NCI-H524 (cell line): Measurements from ENCODE around the gene CHRNB1.

Experiments
- DNase-seq, 2 experiments: peaks; one replicate each; lab custom pipeline; 2025; lab: John Stamatoyannopoulos, UW

The CHRNB1 gene, protein sequence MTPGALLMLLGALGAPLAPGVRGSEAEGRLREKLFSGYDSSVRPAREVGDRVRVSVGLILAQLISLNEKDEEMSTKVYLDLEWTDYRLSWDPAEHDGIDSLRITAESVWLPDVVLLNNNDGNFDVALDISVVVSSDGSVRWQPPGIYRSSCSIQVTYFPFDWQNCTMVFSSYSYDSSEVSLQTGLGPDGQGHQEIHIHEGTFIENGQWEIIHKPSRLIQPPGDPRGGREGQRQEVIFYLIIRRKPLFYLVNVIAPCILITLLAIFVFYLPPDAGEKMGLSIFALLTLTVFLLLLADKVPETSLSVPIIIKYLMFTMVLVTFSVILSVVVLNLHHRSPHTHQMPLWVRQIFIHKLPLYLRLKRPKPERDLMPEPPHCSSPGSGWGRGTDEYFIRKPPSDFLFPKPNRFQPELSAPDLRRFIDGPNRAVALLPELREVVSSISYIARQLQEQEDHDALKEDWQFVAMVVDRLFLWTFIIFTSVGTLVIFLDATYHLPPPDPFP

DNA sequence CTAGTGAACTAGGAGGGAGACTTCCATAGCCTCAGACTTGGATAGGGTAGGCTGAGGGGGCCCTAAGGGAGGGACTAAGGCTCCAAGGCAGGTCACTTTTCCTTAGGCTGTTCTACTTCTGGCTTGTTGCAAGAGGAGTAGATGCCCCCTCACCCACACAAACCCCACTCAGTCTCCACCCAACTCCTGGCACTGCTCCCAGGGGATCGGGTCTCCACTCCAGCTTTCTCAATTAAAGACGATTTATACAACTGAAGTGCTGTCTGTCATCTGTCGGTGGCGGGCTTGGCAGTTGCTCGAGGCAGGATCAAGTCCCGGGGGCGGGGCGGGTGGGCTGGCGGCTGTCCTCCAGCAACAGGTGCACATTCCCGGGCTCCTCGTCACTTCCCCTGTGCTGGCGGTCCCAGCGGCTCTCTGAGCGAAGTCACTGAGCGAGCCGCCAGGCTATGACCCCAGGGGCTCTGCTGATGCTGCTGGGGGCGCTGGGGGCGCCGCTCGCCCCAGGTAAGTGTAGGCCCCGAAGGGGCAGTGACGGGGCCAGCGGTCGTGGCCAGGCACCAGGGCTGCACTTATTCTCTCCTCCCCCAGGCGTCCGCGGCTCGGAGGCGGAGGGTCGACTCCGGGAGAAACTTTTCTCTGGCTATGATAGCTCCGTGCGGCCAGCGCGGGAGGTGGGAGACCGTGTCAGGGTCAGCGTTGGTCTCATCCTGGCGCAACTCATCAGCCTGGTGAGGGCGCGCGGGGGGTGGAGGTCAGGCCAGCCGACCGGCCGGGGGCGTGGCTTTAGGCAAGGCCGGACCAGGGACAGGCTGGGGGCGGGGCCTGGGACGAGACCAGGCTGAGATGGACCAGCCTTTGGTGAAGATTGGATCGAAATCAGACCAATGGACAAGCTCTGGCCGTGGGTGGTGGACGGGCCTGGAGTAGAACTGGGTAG, at the start of gene CHRNB1:
TSS of gene CHRNB1 (plus strand) at position 380 of the 937 bp plus-strand sequence. CDS start at position 447, 67 bp downstream.
- DNase-seq = peak; percentile 72 to 85

DNA sequence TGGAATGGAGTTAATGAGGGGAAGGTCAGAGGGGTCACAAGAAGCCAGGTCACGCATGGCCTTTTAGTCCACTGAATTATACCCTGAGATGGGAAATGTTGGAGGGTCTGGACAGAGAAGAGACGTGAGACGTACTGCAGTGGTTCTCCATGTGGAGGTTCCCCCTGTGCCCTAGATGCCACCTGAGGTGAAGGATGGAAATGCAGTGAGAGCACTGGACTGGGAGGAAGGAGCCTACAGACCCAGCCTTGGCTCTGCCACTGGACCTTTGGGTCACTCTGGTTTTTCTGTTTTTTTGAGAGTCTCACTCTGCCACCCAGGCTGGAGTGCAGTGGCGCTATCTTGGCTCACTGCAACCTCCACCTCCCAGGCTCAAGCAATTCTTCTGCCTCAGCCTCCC, 48.7 kb upstream of the CHRNB1 start:
- no peak for DNase-seq

DNA sequence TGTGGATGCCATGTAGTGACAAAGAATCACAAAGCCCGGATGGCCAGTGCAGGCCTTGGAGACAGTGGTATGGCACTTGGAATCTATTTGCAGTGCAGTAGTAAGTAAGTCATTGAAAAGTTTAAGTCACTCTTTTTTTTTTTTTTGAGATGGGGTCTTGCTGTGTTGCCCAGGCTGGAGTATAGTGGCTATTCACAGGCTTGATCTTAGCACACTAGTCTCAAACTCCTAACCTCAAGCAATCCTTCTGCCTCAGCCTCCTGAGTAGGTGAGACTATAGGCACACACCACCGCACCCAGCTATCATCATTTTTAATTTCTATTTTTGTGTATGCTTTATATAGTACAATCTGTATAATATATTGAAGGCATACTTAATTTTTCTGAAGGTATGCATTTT, 46.2 kb upstream of the CHRNB1 start:
- DNase-seq = no peak

DNA sequence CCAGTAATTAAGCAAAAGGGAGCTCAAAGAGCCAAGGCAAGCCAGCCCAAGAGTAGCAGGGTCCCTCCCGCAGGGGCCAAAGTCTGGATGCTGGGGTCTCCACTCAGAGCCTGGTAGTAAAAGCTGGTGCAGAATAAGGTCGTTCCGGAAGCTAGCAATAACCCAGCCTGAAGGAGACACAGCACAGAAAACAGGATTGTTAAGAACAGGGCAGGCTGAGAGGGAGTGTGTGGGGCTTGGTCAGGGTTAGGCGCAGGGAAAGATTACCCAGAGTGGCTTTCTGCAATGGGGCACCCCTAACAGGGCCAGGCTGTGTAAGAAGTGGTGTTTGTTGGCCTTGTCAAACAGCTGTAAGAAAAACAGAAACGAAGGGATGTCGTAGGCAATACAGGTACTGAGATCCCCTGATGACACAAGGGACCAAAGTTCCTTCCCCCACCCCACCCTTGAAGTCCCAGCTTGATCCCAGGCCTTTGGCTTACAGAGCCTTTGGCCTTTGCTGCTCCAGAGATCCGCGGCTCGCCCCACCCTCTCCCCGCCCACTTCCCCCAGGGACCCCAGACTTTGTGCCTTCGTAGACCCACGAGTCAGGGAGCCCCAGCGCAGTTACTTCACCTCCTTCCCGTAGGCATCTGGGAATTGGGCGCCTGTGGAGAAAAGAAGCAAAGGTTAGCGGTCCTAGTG, 41.7 kb upstream of the CHRNB1 start:
- peak in 1 of 2 experiments; percentile 20 for DNase-seq

DNA sequence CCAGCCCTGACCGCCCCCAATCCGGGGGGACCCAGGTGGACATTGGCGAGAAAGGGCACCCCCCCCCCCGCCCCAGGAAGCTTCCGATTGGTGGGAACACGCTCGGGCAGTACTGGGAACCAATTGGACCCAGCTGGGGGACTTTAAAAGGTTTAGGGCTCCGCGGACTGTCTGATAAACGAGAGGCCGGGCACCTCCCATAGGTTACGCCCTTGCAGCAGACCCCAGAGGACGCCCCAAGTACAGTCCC, 41.2 kb upstream of the CHRNB1 start:
- peak in 1 of 2 experiments; percentile 60 for DNase-seq

DNA sequence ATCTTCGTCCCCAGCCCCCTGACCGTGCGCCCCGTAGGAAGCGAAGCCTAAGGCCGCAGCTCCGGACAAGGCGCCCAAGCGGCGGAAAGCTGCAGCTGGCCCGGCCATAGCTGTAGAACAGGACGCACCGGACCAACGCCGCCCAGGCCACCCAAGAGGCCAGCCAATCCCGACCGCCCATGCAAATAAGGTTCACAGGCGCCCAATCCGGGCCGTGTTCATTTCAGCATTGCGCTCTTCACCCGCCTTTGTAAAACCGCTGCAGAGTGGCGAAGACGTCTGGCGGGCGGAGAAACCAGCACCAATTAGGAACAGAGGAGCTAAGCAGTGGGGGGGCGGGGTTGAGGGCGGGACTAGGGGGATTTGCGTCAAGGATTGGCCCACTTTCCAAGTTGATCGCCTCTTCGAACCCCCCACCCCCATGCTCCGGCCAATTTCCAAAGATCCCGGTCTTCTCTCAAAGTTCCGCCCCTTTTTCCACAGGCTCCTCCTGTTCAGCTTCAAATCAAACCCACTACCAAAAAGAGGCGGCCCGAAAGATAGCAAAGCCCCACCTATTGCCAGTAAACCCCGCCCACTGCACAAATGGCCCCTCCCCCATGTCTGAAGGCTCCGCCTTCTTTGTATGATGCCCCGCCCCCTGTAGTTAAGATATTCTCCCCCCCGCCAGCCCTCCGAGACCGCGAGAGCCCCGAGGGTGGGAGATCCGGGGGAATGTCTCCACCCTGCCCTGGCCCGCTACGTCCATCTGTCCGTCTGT, 40.7 kb upstream of the CHRNB1 start, which contains the start of gene TMEM256:
TSS of gene TMEM256 (minus strand) at position 121 of the 760 bp plus-strand sequence. CDS start at position 108, 13 bp downstream.
- peak; percentile 93 to 95 for DNase-seq

DNA sequence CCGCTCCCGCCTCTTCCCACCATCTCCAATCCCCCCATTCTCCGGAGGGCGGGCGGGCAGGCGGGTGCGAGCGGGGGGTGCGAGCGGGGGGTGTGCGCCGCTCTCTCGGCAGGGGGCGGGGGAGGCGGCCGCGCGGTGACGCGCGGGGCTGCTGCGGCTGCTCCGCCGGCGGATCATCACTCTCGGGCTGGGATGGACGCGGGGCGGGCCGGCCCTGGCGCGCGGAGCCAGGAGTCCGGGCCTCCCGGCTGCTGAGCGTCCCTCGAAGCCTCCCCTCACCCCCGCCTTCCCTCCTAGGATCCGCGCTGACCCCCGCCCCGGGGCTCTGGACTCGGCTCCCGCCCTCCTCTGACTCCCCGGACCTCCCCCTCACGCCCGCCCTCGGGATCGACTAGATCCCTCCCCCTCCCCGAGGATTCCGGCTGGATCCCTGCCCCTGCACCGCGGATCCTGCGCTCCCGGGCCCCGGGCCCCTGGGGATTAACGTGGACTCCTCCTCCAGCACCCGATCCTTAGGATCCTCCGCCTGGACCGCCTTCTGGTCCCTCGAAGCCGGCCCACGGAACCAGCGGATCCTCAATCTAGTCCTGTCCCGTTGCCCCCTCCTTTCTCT, 40.0 kb upstream of the CHRNB1 start:
- DNase-seq = peak in 1 of 2 experiments; percentile 5

DNA sequence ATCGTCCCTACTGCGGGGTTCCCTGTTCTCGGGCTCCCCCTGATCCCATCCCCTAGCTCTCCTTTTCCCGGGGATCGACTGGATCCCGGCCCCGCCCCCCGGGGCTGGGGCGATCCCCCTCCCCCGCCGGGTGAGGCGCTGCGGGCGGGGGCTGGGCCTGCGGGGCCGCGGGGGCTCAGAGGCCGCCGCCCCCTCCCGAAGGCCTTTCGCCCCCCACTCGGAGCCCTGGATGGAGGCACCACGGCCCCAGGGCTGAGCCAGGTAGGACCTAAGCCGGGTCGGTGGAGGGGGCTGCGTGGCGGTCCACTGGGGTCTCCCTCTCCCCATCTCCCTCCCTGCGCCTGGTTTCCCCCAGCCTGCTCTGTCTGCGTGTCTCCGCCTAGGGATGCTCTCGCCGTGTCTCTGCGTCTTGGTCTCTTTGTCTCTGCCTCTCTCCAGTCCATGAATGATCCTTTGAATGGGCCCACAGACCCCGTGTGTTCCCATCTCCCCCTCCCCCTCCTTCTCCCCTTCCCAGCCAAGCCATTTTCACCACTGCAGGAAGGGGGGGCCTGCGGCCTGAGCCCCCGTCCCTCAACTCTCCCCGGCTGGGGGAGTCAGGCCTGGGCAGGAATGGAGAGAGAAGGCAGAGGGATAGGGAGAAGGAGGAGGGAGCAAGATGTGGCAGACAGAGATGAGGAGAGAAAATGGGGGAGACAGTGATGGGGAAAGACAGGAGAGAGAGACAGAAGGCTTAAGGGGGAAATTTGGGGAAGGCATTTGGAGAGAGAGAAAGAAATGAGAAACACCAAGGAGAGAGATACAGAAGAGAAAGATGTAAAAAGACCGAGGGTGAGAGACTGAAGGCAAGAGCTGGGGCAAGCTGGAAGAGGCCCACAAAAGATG, 39.3 kb upstream of the CHRNB1 start:
- no peak for DNase-seq

DNA sequence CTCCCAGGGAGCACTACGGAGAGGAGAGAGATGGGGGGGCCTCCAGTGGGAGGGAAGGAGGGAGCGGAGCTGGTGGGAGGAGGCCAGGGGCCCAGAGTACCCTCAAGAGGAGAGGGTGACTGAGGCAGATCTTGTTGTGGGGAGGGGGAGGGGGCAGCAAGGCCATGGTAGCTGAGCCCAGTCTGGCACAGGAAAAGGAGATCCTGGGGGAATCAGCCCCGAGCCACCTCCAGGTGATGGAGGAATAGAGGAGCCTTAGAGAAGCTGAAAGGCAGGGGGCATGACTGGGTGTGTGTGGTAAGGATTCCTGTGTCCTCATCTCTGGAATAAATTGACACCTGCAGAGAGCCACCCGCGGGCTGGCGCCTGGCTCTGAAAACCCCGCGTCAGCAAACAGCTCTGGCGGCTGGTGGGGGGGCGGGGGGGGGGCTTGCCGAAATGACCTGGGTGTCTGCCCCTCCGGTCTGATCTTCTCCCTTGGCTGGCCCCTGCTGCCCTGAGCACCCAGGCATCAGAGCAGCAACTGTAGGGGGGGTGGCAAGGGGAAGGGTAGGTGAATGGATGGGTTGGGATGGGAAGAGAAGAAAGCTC, 38.5 kb upstream of the CHRNB1 start:
- DNase-seq = no peak

DNA sequence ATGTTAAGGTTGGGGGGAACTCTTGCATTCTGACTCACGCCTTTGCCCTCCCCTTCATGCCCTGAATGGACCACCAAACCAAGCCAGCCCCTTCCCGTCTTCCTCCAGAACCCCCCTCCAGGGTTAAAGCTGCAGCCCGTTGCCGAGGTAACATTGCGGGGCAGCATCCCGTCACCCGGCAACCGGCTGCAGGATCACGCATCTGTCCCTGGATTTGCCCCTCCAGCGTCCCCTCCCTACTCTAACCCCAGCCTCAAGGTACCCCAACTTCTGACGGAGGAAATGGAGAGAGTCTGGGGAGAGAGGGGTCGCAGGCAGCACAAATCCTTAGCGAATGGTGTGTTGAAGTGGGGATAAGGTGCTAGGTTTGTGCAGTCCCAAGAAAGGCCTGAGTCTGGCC, 37.8 kb upstream of the CHRNB1 start:
- DNase-seq = no peak

DNA sequence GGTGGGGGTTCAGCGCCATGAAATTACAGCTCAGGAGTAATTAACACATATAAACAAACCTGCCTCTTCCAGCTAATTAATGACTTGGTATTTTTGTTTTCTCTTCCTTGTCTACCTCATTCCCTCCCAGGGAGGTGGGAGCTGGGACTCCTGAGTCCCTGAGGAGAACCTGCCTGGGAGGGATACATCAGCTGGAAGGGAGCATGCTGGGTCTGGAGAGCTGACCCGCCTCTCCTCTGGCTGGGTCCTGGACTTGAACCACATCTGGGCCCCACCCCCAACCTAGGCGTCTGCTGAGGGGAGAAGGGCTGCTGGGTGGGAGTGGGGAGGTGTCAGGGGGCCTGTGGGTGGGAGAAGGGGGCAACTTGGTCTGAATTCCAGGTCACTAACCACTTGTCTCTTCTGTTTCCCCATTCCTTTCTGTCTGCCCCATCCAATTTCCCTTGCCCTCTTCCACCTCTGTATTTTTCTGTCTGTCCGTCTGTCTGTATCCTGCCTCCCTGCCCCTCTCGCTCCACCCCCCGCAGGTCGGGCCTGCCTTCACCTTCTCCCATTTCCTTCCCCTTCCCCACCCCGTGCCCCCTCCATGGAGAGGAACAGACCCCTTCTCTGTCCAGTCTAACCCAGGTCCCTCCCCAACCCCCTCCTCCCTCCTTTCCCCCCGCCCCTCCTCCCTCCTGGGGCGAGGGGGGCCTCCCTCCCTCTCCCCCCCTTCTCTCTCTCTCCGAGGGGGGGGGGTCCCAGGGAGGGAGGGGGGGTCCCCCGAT, 37.2 kb upstream of the CHRNB1 start, which contains the start of gene NLGN2:
TSS of gene NLGN2 (plus strand) at position 361 of the 767 bp plus-strand sequence. CDS start 411 bp downstream, outside the sequence.
- DNase-seq = no peak

DNA sequence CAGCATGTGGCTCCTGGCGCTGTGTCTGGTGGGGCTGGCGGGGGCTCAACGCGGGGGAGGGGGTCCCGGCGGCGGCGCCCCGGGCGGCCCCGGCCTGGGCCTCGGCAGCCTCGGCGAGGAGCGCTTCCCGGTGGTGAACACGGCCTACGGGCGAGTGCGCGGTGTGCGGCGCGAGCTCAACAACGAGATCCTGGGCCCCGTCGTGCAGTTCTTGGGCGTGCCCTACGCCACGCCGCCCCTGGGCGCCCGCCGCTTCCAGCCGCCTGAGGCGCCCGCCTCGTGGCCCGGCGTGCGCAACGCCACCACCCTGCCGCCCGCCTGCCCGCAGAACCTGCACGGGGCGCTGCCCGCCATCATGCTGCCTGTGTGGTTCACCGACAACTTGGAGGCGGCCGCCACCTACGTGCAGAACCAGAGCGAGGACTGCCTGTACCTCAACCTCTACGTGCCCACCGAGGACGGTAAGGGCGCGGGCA, 36.6 kb upstream of the CHRNB1 start:
- no peak for DNase-seq

DNA sequence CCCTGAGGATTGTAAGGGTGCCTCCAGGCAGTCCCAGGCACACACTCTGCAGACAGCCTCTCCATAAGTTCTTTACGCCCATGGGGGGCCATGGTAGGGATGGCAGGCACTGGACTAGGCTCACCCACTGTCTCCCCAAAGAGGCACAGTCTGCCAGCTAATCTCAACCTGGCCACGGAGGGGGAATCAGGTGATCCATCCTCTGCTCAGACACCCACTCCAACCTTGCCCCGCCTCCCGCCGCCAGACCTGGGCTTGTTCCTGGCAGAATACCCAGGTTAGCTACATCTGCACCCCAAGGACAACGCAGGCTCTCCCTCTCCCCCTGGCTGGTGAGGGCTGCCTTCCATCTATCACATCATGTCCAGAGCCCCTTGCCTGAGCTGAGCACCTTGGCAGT, 36.0 kb upstream of the CHRNB1 start:
- no peak for DNase-seq

DNA sequence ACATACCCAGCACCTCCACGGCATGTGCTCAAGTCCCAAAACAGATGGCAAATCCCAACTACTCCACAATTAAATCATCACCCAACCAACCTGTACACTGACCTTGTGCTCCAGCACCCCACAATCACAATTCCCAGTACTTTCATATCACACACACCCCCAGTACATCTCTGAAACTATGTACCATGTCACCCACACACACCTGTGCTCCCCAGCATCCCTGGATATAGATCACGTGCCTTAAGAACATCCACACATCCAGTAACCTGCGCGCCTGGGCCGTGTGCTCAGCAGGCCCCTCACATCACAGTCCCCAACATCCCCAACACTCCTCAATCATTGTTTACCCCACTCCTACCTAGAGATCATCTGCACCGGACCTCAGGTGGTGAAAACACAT, 35.1 kb upstream of the CHRNB1 start:
- no peak for DNase-seq

DNA sequence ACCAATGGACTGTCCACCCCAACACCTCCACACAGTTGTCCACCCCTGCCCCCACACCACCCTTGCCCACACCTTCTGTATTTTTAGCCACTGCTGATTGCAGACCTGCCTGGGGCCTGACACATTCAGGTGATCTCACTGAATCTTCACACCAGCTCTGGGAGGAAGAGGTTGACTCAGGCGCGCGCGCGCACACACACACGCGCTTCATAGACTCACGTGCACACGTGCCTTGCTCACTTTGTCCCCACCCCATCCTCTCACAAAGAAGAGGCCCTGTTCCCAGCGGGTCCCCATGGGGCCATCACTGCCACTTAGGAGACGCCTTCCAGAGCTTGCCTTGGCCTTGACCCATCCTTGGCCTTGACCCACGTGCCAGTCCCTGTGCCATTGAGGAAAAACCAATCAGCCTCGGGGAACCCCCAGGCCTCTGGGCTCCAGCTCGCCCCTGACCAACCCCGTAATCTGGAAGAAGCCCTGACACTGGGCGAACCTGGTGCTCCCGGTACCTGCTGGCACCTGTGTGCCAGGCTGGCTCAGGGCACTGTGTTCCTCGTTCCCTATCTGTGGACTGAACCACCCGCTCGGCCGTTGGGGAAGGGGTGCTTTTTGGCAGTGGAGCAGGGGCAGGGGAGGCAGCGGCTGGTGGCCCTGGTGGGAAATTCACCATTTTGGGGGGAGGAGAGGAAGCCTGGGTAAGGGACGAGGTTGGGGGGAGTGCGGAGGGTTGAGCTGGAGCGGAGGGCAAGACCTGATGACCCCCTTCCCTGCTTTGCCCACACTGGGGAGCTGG, 34.0 kb upstream of the CHRNB1 start:
- DNase-seq = no peak

DNA sequence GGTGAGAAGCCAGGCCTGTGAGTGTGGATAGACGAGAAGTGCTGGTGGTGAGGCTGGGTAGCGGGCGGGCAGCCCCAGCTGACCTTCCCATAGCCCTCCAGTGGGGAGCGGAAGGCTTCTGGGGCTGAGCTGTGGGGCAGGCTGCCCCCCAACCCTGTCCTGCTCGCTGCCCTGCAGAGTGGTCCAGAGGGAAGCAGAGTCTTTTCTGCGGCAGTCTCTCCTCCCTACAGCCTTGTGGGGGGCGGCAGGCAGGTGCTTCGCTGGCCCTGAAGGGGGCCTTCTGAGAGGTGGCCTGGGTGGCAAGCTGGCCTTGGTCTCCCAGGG, 33.5 kb upstream of the CHRNB1 start:
- no peak for DNase-seq

DNA sequence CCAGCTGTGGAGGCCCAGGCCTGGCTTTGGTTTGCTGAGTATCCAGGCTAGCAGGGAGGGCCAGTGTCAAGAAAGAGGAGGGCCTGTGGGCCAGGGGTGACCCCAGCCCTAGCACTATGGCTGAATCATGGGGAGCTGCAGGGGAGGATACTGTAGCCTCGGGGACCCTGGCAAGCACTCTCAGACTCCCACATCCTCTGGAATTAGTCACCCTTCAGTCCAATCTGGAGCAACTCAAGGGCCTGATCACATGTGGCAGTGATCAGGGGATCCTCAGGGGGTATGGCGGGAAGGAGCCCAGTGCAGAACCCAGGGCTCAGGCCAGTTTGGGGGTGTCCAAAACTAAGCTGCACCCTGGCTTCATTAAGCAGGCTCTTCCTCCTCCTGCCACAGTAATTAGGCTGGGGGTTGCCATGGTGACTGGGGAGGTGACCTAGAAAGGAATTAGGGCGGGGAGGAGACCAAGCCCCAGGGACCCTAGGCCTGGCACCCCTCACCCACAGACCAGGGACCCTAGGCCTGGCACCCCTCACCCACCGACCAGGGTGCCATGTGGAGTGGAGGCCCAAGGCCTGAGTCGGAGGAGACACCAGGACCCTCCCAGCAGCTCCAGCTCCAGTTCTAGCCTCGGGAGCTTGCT, 31.4 kb upstream of the CHRNB1 start:
- no peak for DNase-seq
